HG03103 (cell line): ENCODE data around the gene CBX4.

Experiments used
- ATAC-seq: cut with Tn5 transposase; IDR thresholded peaks from one replicate; pipeline ENCODE4 v1.9.1; 2021; ENCODE audit warnings: low read depth; ENCODE audit not compliant: unreplicated experiment

Gene CBX4

DNA sequence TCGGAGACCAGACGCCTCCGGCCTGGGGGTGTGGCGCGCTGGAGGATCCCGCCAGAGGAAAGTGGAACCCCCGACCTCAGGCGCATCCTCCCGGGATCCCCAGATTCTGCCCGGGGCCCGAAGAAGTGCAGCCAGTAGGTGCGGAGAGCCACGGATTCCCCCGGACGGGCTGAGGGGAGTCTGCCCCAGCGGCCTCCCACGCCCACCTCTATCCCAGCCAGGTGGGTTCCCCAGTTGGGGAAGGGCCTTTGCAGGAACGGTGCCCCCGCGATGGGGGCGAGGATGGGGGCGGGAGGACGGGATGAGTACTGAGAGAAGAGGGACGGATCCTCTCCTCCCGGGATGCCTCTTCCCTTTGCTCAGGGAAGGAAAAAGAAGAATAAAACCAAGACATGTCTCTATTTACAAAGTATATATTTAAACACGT lies 47.5 kb downstream of the CBX4 start:
- ATAC-seq = no peak

DNA sequence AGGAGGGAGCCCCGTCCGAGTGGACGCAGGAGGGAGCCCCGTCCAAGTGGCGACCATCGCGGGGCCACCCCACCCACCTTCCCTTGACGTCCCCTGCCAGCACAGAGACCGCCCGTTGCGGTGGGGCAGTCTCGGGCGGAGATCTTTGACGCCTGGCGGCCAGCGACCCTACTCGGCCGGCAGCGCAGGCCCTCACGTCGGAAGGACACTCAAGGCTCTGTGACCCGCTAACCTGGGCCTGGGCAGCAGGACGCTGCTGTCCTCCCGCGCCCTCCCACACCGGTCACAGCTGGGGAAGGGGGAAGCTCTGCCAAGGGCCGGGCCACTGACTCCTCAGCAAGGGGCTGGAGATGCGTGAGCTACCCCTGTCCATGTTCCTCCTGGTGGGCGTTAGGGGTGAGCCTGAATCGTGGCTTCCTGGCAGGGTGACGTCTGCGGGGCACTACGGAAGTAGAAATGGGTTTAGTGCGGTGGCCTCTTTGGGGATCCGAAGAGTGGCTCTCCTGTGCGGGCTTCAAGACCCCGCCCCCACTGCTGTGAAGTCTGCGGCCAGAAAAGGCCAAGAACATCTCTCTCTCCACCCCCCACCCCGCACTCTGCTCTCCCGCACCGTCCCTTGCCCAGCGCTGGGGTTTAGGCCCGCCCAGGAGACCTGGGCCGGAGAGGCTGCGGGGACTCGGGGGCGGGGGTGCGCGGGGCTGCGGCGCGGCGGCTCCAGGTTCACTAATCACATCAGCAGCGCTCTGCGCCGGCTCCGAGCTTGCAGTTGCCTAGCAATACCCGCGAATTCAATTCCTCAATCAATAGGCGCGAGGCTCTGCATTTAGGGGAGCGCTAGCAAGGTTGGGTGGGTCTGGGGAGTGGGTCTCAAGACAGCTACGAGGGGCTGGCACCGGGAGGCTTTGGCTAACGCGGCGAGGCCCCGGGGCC lies 48.2 kb downstream of the CBX4 start:
- no peak for ATAC-seq

DNA sequence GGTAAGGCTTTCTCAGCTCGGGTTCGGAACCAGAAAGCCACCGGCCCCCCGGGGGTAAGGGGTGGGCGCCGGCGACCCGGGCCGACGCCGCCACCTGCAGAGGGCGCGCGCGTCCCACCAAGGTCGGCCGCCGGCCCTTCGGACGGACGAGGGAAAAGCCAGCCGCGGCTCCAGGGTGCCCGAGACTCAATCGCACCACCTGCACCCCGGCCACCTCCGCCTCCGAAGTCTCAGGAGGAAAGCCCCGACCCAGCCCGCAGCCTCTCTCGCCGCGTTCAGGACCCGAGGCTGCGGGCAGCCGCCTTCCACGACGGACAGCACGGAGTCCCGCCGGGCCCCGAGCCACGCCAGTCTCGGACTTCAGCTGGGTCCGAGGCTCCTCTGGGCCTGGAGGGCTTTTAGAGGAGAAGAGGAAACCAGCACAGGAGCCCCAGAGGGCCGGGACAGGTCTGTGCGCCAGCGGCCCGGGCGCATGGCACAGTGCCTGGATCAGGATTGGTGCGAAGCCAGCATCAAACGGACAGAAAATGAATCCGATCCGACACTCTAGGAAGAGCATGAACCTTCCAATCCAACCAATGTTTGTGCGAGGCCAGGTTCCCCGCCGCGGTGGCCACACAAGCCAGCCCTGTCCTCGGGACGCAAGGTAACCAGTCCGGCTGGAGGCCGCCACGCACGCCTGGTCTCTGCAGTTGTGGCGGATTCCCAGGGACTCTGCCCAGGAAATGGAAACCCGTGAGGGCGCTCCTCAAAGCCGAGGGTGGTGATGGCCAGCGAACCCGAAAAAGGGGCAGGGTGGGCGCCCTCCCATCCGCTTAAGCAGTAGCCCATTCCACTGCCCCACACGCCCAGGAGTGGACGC lies 49.1 kb downstream of the CBX4 start:
- no peak for ATAC-seq

DNA sequence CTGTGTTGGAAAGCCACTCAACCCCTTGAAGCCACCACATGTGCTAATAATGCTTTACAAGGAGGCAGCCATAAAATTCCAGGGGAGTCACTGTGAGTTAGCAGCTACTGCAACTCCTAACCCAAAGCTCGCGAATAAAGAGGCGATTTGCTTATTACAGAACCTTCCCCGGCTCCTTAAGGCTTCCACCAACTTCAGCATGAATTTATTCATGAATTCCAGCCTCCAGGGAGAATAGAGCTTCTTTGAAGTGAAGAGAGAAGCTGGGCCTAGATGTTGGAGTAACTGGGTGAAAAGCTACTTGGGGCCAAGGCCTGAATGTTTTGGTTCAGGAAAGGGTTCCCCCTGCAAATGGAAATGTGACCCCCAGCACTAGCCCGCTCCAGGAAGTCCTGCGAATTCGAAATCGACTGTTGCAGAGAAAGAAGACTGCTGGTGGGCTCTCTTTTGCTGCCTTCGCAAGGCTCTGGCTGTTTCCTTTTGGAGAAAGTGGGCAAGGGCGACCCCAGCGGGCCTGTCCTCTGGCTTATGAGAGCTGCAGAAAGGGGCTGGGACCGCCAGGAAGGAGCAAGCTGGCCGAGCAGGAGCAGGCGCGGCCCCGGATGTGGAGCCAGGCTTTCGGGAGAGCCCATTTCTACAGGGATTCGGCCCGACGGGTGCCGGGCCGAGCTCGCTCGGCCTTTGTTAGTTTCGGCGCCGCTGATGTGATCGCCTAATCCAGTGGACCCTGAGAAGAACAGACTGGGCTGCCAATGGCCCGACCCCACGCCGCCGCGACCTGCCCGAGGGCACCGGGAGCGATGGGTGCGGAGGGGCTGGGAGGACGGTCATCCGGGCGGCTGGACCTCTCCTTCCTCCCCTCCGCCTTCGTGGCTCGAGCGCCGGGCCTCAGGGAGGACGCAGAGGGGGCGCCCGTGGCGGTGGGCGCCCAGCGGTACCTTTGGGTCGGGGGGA lies 50.0 kb downstream of the CBX4 start:
- ATAC-seq = no peak

DNA sequence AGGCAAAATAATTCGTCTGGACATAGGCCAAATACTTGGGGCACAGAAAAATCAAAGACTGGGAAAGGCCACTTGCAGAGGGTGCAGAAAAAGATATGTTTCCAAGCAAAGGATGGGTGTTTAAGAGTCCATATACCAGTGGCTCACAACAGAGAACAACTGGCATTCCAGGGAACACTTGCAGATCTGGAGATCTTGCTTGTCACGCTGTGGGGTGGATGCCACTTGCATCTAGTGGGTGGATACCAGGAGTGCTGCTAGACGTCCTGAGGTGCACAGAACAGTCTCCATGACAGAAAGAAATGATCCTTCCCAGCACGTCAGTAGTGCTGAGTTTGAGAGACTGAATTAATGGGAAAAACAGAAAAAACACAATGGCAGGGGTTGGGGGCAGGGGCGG lies 50.8 kb downstream of the CBX4 start:
- no peak for ATAC-seq

DNA sequence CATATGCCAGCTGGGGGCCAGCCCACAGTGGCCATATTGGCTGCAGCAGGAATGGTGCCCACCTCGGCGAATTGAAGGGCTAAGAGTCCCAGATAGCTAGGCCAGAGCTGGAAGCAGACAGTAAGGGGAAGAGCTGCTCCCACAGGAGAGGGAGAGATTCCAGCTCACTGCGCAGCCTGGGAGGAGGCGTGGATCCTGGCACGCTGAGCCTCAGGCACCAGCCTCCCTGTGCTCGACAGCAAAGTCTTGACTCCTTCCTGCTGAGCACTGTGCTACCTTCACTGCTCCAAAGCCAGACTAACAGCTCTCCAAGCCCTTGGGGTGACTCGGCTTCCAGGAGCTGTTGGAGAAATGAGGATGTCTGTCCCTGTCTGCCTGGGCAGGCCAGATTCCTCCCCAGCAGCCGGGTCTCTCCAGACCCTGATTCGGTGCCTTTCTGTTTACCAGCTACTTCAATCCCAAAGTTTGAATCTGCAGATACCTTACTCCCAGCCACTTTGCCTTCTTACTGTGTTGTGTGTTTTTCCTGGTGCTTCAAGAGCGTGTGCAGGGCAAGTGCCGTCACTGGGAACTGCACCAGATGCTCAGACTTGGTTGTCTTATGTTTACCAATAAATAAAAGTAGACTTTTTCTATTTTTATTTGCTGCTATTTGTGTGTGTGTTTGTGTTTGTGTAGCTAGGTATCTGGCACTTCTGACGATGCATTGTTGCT lies 52.2 kb downstream of the CBX4 start:
- no peak for ATAC-seq

DNA sequence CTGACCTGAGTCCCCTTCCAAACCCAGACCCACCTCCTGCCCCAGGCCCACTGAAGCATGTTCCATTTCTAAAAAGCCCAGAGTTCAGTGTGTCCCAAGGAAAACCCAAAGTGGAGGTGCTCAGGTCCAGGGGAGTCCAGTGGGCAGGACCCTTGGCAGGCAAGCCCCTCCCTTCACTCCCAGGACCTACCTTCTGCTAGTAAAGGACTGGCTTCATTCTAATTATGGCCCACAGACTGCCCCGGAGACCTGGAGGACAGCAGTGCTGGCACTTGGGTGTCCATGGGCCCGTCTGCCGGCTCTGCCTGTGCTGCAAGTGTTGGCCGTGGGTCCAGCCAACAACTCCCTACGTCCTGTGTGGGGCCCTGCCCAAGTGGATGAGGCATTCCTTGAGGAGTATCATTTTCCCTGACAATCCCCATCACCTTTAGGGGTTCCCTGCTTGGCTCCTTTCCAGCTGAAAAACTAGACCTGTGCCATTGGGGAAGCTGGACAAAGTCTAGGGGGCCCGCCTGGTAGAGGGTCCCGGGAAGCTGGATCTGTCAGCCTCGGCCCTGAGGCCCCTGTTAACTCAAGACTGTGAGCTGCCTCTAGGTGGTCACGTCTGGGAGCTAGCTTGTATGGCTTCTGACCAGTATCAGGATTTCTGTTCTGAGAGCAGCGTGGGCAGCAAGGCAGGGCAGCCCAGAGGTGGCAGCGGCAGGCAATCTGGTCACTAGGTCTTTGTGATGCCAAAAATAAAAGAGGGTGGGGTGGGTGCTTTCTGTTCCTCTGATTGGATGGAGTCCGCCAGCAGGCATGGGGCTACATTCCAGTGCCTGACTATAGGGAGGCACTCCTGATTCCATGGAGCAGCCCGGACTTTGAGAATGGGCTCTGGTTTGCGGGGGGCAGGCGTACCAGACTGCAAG lies 53.1 kb downstream of the CBX4 start:
- no peak for ATAC-seq

DNA sequence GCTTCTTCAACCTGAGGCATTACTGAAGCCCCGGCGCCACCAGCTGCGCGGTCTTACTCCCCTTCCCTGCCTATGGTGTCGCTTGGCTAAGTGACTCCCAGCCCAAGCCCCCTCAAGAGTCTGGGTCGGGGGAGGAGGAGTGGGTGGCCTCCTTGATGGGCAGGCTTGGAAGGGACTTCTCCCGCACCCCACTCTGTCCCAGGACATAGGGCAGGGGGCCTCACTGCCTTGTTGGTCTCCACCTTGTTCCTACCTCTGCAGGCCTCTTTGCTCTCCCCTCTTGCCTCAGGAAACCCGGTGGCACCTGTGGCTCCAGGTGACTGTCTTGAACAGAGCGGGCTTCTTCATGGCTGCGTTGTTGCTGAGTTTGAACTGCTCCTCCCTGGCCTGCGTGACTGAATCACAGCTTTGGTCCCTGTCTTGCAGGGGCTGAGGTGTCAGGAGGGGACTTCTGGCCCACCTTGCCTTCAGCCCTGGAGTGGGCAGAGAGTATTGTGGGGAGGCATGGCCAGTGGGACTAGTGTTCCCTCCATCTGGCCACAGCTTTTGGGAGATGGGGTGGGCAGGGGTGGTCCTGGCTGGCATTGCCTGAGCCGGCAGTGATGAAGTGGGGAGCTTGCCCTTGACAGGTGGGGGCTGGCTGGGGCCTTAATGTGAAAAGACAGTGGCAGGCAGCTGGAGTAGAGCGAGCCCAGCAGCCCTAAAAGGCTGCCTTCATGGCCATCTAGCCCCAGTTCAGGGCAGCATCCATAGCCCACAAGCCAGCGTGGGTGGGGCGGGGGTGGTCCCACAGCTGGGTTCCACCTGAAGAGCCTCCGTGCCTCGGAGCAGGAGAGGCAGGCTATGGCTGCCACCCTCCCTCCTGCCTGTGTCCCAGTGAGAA lies 54.0 kb downstream of the CBX4 start:
- no peak for ATAC-seq

DNA sequence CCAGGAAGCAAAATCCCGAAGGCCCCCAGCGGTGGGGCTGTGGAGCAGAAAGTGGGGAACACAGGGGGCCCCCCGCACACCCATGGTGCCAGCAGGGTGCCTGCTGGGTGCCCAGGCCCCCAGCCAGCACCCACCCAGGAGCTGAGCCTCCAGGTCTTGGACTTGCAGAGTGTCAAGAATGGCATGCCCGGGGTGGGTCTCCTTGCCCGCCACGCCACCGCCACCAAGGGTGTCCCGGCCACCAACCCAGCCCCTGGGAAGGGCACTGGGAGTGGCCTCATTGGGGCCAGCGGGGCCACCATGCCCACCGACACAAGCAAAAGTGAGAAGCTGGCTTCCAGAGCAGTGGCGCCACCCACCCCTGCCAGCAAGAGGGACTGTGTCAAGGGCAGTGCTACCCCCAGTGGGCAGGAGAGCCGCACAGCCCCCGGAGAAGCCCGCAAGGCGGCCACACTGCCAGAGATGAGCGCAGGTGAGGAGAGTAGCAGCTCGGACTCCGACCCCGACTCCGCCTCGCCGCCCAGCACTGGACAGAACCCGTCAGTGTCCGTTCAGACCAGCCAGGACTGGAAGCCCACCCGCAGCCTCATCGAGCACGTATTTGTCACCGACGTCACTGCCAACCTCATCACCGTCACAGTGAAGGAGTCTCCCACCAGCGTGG lies 54.8 kb downstream of the CBX4 start:
- no peak for ATAC-seq

DNA sequence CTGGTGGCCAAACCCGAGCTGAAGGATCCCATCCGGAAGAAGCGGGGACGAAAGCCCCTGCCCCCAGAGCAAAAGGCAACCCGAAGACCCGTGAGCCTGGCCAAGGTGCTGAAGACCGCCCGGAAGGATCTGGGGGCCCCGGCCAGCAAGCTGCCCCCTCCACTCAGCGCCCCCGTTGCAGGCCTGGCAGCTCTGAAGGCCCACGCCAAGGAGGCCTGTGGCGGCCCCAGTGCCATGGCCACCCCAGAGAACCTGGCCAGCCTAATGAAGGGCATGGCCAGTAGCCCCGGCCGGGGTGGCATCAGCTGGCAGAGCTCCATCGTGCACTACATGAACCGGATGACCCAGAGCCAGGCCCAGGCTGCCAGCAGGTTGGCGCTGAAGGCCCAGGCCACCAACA lies 55.3 kb downstream of the CBX4 start:
- ATAC-seq = no peak
